Measurements from ENCODE around the gene CGB7.
"Not testable (repeated sequence)": the region's sequence is repeated elsewhere in the genome, so short reads cannot be mapped to it uniquely, and the experiment has no call there.

CGB7 gene

GRCh38 chr19:49073514-49074378, 16.2 kb upstream of the CGB7 start:
- DNase-seq (ENCODE audit: low spot score), result no peak

GRCh38 chr19:49071860-49072547, 14.5 kb upstream of the CGB7 start:
- DNase-seq (ENCODE audit: low spot score), result no peak

- no peak for DNase-seq (ENCODE audit: low spot score)
Measured at GRCh38 chr19:49070416-49070815, 12.9 kb upstream of the CGB7 start.

GRCh38 chr19:49069026-49069425, 11.5 kb upstream of the CGB7 start:
- DNase-seq (ENCODE audit: low spot score), result no peak

- no peak for DNase-seq (ENCODE audit: low spot score)
Measured at GRCh38 chr19:49067554-49067953, 10.0 kb upstream of the CGB7 start.

GRCh38 chr19:49065905-49066512, 8.5 kb upstream of the CGB7 start:
- DNase-seq (ENCODE audit: low spot score), result no peak

- DNase-seq (ENCODE audit: low spot score), result no peak
Measured at GRCh38 chr19:49064768-49065611, 7.4 kb upstream of the CGB7 start, which contains the start of gene NTF4. TSS of gene NTF4 (minus strand) at chr19:49064818. CDS start at chr19:49061997, 2,821 bp downstream.

GRCh38 chr19:49064029-49064629, 6.6 kb upstream of the CGB7 start:
- DNase-seq (ENCODE audit: low spot score), result no peak

GRCh38 chr19:49061445-49061844, 3.9 kb upstream of the CGB7 start:
- DNase-seq (ENCODE audit: low spot score), result no peak

GRCh38 chr19:49061000-49061399, 3.5 kb upstream of the CGB7 start:
- DNase-seq (ENCODE audit: low spot score), result no peak

- no peak for DNase-seq (ENCODE audit: low spot score)
Measured at GRCh38 chr19:49059053-49059452, 1.5 kb upstream of the CGB7 start.

GRCh38 chr19:49058562-49058961, 1.0 kb upstream of the CGB7 start:
- no peak for DNase-seq (ENCODE audit: low spot score)

- DNase-seq (ENCODE audit: low spot score), result not testable (repeated sequence)
Measured at GRCh38 chr19:49056902-49057596, 500 bp downstream of the CGB7 start.

GRCh38 chr19:49056101-49056901, 1.2 kb downstream of the CGB7 start:
- DNase-seq (ENCODE audit: low spot score), result peak; percentile 13

- DNase-seq (ENCODE audit: low spot score), result not testable (repeated sequence)
Measured at GRCh38 chr19:49050376-49051033, 7.0 kb downstream of the CGB7 start.

GRCh38 chr19:49049834-49050233, 7.7 kb downstream of the CGB7 start:
- DNase-seq (ENCODE audit: low spot score), result not testable (repeated sequence)

- DNase-seq (ENCODE audit: low spot score), result not testable (repeated sequence)
Measured at GRCh38 chr19:49049011-49049410, 8.5 kb downstream of the CGB7 start, which contains the start of gene CGB8. TSS of gene CGB8 (minus strand) at chr19:49049111. CDS start at chr19:49048739, 372 bp downstream.

GRCh38 chr19:49043548-49043947, 14.0 kb downstream of the CGB7 start, which contains the start of gene CGB5:
TSS of gene CGB5 (plus strand) at chr19:49043848. CDS start at chr19:49044210, 362 bp downstream.
- DNase-seq (ENCODE audit: low spot score), result not testable (repeated sequence)

GRCh38 chr19:49042666-49043065, 14.9 kb downstream of the CGB7 start:
- DNase-seq (ENCODE audit: low spot score), result not testable (repeated sequence)

All from Ammon's horn (tissue), 1 donor.